Gastrocnemius medialis (tissue), 4 donors: ENCODE results near the gene SELL. TPM values are rescaled to one million over a fixed set of nuclear protein-coding genes. Genes with fewer than 3 reads are reported as not detected.
A peak's percentile ranks its signal among the peaks of the same experiment; 100 is the strongest.

Source experiments
- ATAC-seq, 2 donors: fragments of 150-250 bp; one replicate each; pipeline ENCODE4 v1.9.1; 2016
- DNase-seq, 2 donors: peaks; one replicate each; pipeline ENCODE4 v3.0.0-alpha.2; 2019
- H3K27ac ChIP-seq, 4 donors: fragments of 200-600 bp; sonication (generic); 1 replicate in 1 of 4; 2 replicates in 3 of 4; pipeline ENCODE4 v1.5.1; 2016 to 2018; ENCODE audit warnings: mild to moderate bottlenecking in 2 of 4, moderate library complexity in 1 of 4
- H3K27me3 ChIP-seq, 3 donors: fragments of 200-600 bp; sonication (generic) in 2 of 3; 1 replicate in 1 of 3; 2 replicates in 2 of 3; pipeline versions ENCODE4 v1.5.1 to v1.6.0; 2016 to 2019; ENCODE audit warnings: mild to moderate bottlenecking in 1 of 3, moderate library complexity in 1 of 3
- H3K36me3 ChIP-seq, 2 donors: fragments of 200-600 bp; sonication (generic) in 1 of 2; one replicate each; pipeline ENCODE4 v1.5.1; 2017 to 2018
- H3K4me1 ChIP-seq, 2 donors: fragments of 200-600 bp; sonication (generic) in 1 of 2; one replicate each; pipeline ENCODE4 v1.5.1; 2016 to 2017; ENCODE audit warnings: mild to moderate bottlenecking in 2 of 2
- H3K4me3 ChIP-seq, 4 donors: fragments of 200-600 bp; sonication (generic) in 3 of 4; 1 replicate in 1 of 4; 2 replicates in 3 of 4; pipeline ENCODE4 v1.5.1; 2016 to 2019; ENCODE audit warnings: mild to moderate bottlenecking in 2 of 4
- H3K9me3 ChIP-seq, 3 donors: fragments of 200-600 bp; sonication (generic) in 2 of 3; 1 replicate in 1 of 3; 2 replicates in 2 of 3; pipeline ENCODE4 v1.5.1; 2016 to 2019
- POLR2A ChIP-seq, 2 donors: fragments of 450-650 bp; IDR thresholded peaks; one replicate each; pipeline ENCODE4 v1.6.1; 2017; ENCODE audit warnings: antibody characterized with exemption in 2 of 2, mild to moderate bottlenecking in 2 of 2, moderate library complexity in 2 of 2
- in situ Hi-C, 4 donors: fragments of 200-750 bp; cut with MboI; loops; one replicate each; pipeline versions ENCODE4 v1.15.0 to v1.8.0; 2017; ENCODE audit warnings: low sequenced_read_pairs in 4 of 4
- intact Hi-C: fragments of 100-400 bp; cut with DNase I; formaldehyde crosslinking; loops from one replicate; pipeline ENCODE4 v1.15.1; 2023; ENCODE audit warnings: low total_unique reads
- total RNA-seq, 4 donors: library from RNA; depleted of rRNA; stranded (reverse); fragments of >200 nt; gene quantifications; one replicate each; pipeline versions ENCODE4 v1.1.0 to v1.2.3, GENCODE V29; 2016
- TF ChIP-seq, protein P1 (sequence below), 5 experiments: fragments of 450-650 bp in 3 of 5; fragments of 200-600 bp in 2 of 5; sonication (generic) in 2 of 5; IDR thresholded peaks in 4 of 5; conservative IDR thresholded peaks in 1 of 5; 1 replicate in 4 of 5; 2 replicates in 1 of 5; pipeline ENCODE4 v1.5.1; 2016 to 2019; ENCODE audit warnings: antibody characterized with exemption in 5 of 5, mild to moderate bottlenecking in 3 of 5, moderate library complexity in 3 of 5

SELL gene
- total RNA-seq, 4 donors from 2014 or later = 0.24 to 0.72 (median 0.55) TPM; not detected in 1

DNA sequence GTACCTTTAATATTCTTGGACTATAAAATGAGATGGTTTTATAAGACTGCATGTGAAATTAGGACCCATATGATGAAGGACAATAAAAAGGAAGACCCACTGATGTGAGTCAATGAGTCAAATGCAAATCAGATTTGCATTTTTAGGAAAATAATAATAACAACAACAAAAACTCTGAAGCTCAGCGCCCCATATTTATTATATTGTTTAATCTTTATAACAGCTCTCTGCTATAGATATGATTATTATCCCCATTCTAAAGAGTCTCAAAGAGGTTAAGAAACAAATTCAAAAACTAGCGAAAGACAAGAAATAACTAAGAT is 850 bp upstream of the SELL start:
- no peak for ATAC-seq
- H3K36me3 ChIP-seq = no peaks in the 10 kb centered on the region
- H3K27ac ChIP-seq = no peak overlapping the region
- DNase-seq = no peak
- in situ Hi-C loops = no loop called here
- peak overlapping the region in 1 of 4 donors; percentile 49 for H3K4me3 ChIP-seq
- H3K4me1 ChIP-seq = no peaks in the 10 kb centered on the region
- H3K27me3 ChIP-seq = no peaks in the 10 kb centered on the region
- H3K9me3 ChIP-seq = no peaks in the 10 kb centered on the region
- intact Hi-C loops = loop anchor here (5.0 kb wide), 2 partner anchors 110 to 160 kb away; no protein-coding TSS in a partner anchor
- no peak for TF ChIP-seq POLR2A (IDR thresholded peaks at IDR 0.05)
- TF ChIP-seq, protein P1, sequence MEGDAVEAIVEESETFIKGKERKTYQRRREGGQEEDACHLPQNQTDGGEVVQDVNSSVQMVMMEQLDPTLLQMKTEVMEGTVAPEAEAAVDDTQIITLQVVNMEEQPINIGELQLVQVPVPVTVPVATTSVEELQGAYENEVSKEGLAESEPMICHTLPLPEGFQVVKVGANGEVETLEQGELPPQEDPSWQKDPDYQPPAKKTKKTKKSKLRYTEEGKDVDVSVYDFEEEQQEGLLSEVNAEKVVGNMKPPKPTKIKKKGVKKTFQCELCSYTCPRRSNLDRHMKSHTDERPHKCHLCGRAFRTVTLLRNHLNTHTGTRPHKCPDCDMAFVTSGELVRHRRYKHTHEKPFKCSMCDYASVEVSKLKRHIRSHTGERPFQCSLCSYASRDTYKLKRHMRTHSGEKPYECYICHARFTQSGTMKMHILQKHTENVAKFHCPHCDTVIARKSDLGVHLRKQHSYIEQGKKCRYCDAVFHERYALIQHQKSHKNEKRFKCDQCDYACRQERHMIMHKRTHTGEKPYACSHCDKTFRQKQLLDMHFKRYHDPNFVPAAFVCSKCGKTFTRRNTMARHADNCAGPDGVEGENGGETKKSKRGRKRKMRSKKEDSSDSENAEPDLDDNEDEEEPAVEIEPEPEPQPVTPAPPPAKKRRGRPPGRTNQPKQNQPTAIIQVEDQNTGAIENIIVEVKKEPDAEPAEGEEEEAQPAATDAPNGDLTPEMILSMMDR (IDR thresholded peaks at IDR 0.05 in 4 of 5, conservative IDR thresholded peaks at IDR 0.05 in 1 of 5) = no peak

DNA sequence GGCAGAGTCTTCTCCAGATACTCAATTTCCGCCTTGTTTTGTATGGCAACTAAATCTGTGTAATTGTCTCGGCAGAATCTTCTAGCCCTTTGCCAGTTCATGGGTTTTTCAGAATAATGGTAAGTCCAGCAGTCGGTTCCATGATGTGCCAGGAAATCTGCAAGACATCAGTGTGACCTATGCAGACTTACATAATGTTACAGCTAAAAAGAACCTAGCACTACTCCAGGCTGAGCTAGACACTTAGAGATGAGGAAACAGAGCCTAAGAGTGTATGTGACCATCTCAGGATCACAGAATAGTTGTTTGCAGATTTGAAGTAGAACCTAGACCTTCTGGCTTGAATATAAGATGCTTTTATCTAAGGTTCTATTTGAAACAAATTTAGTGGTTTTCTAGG is 2.8 kb downstream of the SELL start:
- in situ Hi-C loops = no loop called here
- H3K4me3 ChIP-seq = no peak overlapping the region
- no peak for TF ChIP-seq POLR2A (IDR thresholded peaks at IDR 0.05)
- TF ChIP-seq, protein P1 (IDR thresholded peaks at IDR 0.05 in 4 of 5, conservative IDR thresholded peaks at IDR 0.05 in 1 of 5) = no peak
- intact Hi-C loops = no loop called here
- H3K4me1 ChIP-seq = no peaks in the 10 kb centered on the region
- no peak for DNase-seq
- H3K9me3 ChIP-seq = no peaks in the 10 kb centered on the region
- no peak for ATAC-seq
- no peaks in the 10 kb centered on the region for H3K27me3 ChIP-seq
- H3K27ac ChIP-seq = no peak overlapping the region
- H3K36me3 ChIP-seq = no peaks in the 10 kb centered on the region

DNA sequence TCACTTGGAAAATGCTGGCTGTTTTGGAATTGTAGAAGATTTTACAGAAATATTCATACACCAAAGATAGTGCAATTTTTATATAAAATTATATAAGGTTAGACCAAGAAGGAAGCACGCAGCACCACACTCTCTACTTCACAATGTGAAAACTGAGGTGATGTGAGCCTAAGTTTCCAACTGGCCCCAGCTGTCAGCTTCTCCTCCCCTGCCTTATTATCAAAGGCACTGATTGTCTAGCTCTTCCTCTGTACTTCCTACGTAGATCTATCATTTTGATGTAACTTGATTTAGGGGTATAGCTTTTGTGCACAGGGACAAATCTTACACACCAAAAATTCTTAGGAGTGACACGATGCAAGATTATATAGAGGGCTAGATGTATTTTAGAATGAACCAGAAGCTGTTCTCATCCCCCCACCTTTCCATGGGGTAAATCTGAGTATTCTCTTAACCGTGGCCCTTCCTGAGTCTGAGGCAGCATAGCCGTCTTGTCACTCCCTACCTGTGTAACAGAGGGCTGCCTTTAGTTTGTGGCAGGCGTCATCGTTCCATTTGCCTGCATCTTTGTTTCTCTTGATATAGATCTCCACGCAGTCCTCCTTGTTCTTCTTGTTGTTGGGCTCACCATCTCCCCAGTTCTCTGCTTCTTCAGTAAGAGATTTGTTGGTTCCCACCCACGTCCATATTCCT is 3.4 kb downstream of the SELL start:
- in situ Hi-C loops = no loop called here
- no peaks in the 10 kb centered on the region for H3K9me3 ChIP-seq
- ATAC-seq = no peak
- H3K4me3 ChIP-seq = no peak overlapping the region
- H3K27ac ChIP-seq = no peak overlapping the region
- intact Hi-C loops = no loop called here
- no peaks in the 10 kb centered on the region for H3K4me1 ChIP-seq
- no peak for TF ChIP-seq POLR2A (IDR thresholded peaks at IDR 0.05)
- TF ChIP-seq, protein P1 (IDR thresholded peaks at IDR 0.05 in 4 of 5, conservative IDR thresholded peaks at IDR 0.05 in 1 of 5) = no peak
- DNase-seq = no peak
- H3K36me3 ChIP-seq = no peaks in the 10 kb centered on the region
- no peaks in the 10 kb centered on the region for H3K27me3 ChIP-seq

DNA sequence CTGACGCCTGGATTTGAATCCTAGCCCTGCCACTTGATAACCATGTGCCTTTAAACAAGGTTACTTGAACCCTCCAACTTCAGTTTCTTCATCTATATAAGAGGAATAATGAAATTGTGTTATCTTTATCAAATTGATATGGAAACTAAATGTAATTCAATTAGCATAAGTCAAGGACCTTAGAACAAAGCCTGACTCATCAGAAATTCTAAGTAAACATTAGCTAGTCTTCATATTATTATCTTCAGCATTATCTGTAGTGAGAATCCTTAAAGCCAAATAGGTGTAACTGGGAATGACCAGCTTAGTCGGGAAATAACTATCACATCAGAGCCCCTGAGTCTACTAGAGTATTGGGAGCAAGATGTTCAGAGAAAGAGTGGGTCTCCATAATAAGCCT is 6.6 kb downstream of the SELL start:
- Histone ChIP-seq H3K27ac (no peak overlapping the region), H3K36me3 (no peaks in the 10 kb centered on the region), H3K4me1 (no peaks in the 10 kb centered on the region), H3K27me3 (no peaks in the 10 kb centered on the region), H3K4me3 (no peak overlapping the region), H3K9me3 (no peaks in the 10 kb centered on the region)
- DNase-seq (no peak), ATAC-seq (no peak)
- in situ Hi-C loops (no loop called here), intact Hi-C loops (no loop called here)
- no peak for TF ChIP-seq POLR2A (IDR thresholded peaks at IDR 0.05)
- TF ChIP-seq, protein P1 (IDR thresholded peaks at IDR 0.05 in 4 of 5, conservative IDR thresholded peaks at IDR 0.05 in 1 of 5) = no peak
